ENCODE data around the gene ELL2.

DNA sequence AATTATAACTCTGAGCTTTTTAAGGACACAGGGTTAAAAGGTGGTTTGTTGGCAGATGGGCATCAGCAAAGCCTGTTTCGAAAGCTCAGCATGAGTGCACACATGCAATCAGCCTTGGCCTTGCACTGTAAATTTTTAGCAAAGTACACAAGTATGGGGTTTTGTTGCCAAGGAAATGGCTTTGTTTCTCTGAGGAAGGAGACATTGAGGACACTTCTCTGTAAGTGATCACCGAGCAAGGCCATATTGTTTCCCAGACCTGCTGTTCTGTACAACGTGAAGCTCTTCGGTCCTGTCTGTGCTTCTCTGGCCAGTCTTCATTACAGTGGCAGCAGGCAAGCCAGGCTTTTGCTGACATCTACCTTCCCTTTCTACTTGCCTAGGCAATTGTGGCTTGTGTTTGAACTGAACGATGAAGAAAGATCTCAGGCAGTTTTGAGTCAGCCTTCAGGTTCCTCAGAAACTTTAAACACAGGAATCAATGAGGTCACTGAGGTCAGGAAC is 111.2 kb downstream of the ELL2 start:
- TF ChIP-seq, protein P1, sequence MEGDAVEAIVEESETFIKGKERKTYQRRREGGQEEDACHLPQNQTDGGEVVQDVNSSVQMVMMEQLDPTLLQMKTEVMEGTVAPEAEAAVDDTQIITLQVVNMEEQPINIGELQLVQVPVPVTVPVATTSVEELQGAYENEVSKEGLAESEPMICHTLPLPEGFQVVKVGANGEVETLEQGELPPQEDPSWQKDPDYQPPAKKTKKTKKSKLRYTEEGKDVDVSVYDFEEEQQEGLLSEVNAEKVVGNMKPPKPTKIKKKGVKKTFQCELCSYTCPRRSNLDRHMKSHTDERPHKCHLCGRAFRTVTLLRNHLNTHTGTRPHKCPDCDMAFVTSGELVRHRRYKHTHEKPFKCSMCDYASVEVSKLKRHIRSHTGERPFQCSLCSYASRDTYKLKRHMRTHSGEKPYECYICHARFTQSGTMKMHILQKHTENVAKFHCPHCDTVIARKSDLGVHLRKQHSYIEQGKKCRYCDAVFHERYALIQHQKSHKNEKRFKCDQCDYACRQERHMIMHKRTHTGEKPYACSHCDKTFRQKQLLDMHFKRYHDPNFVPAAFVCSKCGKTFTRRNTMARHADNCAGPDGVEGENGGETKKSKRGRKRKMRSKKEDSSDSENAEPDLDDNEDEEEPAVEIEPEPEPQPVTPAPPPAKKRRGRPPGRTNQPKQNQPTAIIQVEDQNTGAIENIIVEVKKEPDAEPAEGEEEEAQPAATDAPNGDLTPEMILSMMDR (conservative IDR thresholded peaks at IDR 0.05 in 1 of 2, IDR thresholded peaks at IDR 0.05 in 1 of 2; ENCODE audit: low read depth in 1 of 2, low read length in 2 of 2), result no peak
- no peak for TF ChIP-seq EZH2 (IDR thresholded peaks at IDR 0.05; ENCODE audit: low read length, missing control alignments)

All from fibroblast of lung (primary cell).